Fibroblast of skin of scalp (primary cell): ENCODE results near the gene PHF8.
A peak's percentile ranks its signal among the peaks of the same experiment; 100 is the strongest.

Experiments
- DNase-seq: peaks from one replicate; pipeline ENCODE4 v3.0.0-alpha.2; 2013

PHF8 gene

GRCh38 chrX:54012830-54013500 lies 31.3 kb downstream of the PHF8 start:
- DNase-seq, result no peak

DNA sequence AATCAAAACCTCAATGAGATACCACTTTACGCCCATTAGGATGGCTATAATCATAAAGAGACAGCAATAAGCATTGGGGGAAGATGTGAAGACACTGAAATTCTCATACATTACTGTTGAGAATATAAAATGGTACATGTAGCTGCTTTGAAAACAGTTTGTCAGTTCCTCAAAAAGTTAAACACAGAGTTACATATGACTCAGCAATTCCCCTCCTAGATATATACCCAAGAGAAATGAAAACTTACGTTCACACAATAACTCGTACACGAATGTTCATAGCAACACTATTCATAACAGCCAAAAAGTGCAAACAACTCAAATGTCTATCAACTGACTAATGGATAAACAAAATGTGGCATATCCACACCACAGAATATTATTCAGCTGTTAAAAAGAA lies 36.6 kb downstream of the PHF8 start:
- DNase-seq, result no peak

GRCh38 chrX:53997724-53998123 lies 46.5 kb downstream of the PHF8 start:
- no peak for DNase-seq

DNA sequence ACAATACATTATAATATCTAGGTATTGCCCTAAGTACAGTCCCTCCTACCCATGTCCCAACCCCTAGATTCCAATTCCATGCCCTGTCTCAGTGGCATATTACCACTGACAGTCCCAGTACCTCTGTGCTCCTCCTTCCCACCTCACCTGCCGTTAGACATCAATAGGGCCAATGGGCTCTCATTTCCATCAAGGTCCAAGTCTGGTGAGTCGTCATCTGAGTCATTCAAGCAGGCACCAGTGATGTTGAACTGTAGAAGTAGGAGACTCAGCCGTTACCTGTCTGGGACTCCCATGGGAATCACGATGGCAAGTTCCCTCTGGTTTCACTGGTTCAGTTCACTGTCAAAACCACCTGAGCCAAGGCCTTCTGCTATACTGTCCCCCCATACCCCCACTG lies 51.7 kb downstream of the PHF8 start:
- DNase-seq, result no peak

DNA sequence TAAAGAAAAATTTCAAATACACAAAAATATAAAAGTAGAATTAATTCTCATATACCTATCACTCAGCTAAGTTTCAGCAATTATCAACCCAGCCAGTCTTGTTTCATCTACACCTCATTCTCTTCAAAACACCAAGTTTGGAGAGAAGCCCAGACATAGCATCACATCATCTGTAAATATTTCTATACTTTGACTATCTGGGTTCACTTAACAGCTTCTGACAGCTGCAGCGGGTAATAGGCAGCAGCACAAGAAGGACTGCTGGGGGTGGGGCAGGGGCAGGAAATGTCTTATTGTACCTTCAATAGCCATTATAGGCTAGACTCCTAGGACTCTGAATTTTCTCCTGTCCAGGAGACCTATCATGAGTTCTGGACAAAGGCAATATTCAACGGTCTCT lies 54.1 kb downstream of the PHF8 start:
- peak; percentile 1 for DNase-seq

DNA sequence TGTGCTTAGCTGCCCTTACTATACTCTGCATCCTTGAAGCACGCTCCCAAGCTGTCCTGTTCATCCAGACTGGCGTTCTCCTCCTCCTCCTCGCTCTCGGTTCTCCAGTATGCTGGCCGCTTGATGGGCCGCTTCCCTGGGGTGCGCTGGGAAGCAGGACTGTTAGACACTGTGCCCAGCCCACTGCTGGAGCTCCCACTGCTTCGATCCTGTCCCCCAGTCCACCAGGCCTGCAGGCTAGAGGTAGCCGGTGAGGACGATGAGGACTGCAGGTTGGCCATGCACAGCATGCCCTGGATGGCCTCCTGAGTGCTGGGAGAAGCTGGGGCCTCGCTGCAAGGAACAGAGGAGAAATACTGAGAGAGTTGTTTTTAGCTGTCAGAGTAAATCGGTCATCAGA lies 59.4 kb downstream of the PHF8 start:
- no peak for DNase-seq

DNA sequence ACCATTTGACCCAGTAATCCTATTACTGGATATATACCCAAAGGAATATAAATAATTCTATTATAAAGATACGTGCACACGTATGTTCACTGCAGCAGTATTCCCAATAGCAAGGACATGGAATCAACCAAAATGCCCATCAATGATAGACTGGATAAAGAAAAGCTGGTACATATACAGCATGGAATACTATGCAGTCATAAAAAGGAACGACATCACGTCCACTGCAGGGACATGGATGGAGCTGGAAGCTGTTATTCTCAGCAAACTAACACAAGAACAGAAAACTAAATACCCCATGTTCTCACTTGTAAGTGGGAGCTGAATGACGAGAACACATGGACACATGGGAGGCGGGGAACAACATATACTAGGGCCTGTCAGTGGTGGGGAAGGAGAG lies 69.7 kb downstream of the PHF8 start:
- DNase-seq, result no peak

DNA sequence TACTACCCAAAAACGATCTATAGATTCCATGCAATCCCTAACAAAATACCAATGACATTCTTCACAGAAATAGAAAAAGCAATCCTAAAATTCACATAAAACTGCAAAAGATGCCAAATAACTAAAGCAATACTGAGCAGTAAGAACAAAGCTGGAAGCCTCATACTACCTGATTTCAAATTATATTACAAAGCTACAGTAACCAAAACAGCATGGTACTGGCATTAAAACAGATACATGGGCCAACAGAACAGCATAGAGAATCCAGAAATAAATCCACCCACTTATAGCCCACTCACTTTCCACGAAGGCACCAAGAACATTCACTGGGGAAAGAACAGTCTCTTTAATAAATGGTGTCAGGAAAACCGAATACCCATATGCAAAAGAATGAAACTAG lies 74.7 kb downstream of the PHF8 start:
- DNase-seq, result no peak

DNA sequence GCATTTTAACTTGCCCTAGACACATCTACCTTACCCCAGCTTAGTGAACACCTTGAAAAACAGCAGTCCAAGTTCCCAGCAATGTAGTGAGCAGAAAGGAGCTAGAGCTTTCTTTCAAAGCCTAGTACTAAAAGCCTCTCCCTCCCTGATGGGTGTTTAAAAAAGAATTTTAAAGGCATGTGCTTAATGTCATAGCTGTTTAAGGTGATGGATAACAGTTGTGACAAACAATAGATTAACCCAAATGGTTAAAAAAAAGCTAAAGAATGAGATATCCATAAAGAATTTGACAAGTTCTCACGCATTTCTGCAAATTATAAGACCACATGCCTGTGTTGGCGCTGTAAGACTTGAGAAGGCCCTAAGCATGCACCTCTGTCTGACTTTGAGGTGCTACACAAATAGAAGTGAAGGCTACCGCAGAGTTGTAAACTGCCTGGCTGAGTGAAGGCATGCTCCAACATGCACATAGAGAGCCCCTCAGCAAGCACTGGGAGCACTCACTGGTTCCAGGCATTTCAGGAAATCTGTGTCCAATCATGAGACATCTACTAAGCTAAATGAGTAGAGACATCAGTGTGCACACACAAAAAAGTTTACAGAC lies 94.0 kb downstream of the PHF8 start:
- peak; percentile 1 for DNase-seq

- no peak for DNase-seq
Observed at GRCh38 chrX:53940180-53940579, 104.1 kb downstream of the PHF8 start.

- no peak for DNase-seq
Observed at GRCh38 chrX:53939127-53939526, 105.1 kb downstream of the PHF8 start.

DNA sequence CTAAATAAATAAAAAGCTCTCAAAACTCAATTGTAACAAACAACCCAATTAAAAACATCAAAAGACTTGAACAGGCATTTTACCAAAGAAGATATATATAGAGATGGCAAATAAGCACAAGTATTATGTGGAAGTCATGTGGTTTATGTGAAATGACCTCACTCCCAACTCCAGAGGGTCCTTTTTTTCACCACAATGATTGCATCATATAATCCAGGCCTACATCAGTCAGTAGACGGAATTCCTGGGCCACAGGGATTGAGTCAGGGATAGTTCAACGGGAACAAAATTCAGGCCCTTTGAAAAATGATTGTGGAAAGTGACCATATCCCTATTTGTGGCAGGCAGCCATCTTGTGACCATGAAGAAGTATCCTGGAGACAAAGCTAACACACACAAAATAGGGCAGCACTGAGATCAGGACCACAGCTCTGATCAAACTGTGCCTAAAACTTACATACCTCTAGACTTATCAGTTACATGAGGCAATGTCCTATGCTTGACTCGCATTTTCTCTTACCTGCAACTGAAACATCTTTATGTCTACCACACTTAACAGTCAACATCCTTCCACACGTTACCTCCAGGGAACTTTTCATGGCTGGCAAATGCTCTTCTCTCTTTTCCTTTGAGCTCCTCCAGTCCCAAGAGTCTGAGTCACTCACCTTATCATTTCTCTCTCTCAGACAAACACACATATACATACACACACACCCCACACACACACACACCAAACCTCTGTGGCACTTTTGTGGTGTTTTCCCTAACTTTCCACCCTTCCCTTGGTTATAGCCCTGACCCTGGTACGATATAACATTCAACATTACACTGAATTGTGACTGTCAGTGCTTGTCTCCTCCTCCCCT lies 113.5 kb downstream of the PHF8 start:
- DNase-seq, result peak; percentile 59

- no peak for DNase-seq
Observed at GRCh38 chrX:53926030-53926429, 118.2 kb downstream of the PHF8 start.

DNA sequence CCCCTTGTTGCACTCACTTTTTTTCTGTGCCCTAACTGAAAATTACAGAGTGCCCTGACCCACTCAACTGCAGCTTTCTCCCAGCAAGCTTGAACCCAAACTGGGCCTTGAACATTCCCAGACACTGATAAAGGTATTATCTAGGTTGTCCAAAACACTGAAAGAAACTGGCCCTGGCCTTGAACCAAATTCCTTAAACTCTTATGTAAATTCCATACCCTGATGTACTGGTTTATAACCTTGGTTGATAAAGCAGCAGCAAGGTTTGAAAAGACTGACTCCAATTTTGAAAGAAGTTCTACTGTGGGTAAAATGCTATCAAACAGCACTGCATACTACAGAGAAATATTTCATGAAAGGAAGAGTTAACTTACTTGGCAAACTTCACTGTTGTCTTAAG lies 125.6 kb downstream of the PHF8 start:
- no peak for DNase-seq

- DNase-seq, result no peak
Observed at GRCh38 chrX:53900623-53901022, 143.7 kb downstream of the PHF8 start.

GRCh38 chrX:53895270-53895669 lies 149.0 kb downstream of the PHF8 start:
- DNase-seq, result no peak
